HG02763 (cell line): ENCODE results near the gene NTM.

ENCODE experiments used
- ATAC-seq: cut with Tn5 transposase; IDR thresholded peaks from one replicate; pipeline ENCODE4 v1.9.1; 2021; ENCODE audit warnings: mild to moderate bottlenecking, moderate library complexity; ENCODE audit not compliant: unreplicated experiment

The NTM gene

DNA sequence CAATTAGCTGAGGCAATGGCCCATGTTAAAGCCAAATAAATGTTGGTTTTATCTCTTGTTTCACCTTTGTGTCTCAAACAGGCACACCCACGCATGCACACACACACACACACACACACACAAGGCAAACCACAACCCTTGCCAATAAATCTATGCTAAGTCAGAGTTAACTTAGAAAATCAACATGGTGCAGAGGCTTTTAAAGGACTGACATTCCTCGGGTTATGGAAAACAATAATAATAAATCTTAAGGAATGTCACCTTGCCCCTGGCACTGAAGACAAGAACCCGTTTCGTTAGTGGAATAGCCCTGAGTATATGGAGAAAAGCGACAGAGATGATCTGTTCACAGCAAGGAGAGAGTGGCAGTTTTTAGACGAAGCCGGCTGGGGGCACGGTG, 326.3 kb downstream of the NTM start:
- ATAC-seq: no peak

GRCh38 chr11:131703311-131703710, 332.9 kb downstream of the NTM start:
- ATAC-seq: no peak

DNA sequence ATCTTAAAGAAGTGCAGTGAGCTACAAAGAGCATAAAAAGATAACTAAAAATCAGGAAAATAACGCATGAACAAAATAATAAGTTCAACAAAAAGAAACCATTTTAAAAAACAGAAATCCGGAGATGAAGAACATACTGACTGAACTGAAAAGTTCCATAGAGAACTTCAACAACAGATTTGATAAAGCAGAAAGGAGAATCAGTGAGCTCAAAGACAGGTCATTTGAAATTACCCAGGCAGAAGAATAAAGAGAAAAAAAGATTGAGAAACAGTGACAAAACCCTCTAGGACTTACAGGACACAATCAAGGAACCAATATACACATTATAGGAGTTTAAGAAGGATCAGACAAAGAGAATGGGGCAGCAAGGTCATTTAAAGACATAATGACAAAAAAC, 334.3 kb downstream of the NTM start:
- no peak for ATAC-seq

GRCh38 chr11:131710511-131710910, 340.1 kb downstream of the NTM start:
- ATAC-seq: no peak

DNA sequence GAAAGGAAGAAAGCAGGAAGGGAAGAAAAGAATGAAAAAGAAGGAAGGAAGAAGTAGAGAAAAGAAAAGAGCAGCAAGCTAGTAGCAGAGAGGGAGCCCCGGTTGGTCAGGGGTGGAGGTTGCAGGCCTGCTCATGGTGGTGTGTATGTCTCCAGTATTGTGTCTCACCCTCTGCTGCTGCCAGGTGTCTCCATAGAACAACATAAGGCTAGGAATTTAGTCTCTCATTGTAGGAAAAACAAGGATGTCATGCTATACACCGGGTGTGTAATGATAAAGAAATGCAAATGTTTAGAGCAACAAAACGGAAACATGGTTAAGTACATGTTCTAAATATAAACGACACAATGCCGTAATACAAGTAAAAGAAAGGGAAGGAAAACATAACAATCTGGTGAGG, 342.5 kb downstream of the NTM start:
- no peak for ATAC-seq

DNA sequence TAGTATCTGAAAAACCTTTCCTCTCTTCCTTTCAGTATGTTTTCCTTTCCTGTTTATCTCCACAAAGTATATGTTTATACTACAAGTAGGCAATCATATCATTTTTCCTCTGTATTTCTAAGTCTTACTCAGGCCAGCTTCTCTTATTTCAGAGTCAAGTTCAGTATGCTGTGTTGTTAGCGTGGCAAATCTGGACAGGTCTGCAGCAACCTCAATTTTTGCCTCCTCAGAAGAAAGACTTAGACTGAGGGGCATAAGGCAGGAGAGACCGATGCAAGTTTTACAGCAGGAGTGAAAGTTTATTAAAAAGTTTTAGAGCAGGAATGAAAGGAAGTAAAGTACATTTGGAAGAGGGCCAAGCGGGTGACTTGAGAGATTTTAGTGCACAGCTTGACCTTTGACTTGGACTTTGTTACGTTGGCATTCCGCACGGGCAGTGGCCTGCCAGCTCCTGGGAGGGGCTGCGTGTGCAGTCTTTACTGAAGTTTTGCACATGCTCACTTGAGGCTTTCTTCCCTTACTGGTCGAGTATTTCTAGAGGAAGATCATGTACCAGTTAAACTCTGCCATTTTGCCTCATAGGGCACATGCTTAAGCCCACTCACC, 343.2 kb downstream of the NTM start:
- ATAC-seq: no peak

- no peak for ATAC-seq
These were observed 347.2 kb downstream of the NTM start for GRCh38 chr11:131717616-131718015.

DNA sequence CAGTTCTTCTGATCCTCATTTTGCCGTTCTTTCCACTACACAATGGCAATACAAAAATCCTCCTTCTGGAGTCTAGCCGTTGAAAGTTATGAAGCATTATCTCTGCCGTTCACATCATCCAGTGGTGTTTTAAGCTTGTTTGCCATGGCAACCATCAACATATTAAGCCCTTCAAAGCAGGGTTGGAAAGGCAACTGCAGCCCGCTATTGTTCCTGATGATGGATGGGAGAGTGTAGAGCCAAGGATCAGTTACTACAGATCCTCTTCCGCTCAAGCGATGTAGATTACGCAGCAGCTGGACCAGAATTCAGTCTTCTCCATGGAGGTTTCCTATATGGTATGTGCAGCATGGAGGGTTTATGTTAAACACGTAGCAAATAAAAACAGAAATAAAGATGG, 352.7 kb downstream of the NTM start:
- ATAC-seq: no peak

DNA sequence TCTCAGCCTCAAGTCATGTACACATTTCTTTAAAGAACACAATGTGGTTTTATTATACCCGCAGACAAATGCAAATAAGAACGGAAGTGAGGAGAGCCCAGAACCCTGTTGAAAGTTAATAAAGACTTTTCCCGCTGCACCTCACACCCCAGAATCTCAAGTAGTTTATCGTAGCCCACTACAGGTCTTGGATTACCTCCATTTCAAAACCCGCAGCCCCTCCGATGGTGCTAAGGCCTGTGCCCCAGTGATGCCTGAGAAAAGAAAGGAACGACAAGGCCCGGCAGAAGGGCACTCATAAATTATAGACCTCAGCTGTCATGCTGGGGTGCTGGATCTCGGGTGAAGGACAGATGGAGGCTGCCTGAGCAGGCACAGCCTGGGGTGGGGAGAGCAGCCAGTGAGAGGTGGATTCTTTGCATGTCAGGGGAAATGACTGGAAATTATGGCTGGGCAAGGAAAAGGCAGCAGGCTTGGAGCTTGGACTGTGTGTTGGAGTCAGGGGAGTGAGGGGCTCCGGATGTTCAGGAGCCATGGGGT, 354.1 kb downstream of the NTM start:
- ATAC-seq: no peak

DNA sequence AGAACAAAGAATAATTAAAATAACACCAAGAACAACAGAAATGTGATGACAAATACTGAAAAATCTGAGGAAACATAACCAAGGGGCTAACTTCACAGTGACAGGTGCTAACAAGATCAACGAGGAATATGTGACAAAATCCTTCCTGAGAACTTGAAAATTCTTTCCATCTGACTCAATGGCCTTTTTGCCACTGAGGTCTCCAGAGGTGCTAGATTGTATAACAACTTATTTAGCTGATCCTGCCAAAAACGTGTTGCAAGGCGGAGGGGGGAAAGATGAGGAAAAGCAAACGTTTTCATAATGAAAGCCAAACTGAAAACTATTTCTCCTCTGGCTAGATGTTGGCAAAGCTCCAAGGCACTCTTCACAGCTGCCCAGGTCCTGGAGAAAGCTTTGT, 364.5 kb downstream of the NTM start:
- ATAC-seq: no peak

GRCh38 chr11:131737357-131737756, 366.9 kb downstream of the NTM start:
- no peak for ATAC-seq

GRCh38 chr11:131739243-131739882, 368.9 kb downstream of the NTM start:
- no peak for ATAC-seq

DNA sequence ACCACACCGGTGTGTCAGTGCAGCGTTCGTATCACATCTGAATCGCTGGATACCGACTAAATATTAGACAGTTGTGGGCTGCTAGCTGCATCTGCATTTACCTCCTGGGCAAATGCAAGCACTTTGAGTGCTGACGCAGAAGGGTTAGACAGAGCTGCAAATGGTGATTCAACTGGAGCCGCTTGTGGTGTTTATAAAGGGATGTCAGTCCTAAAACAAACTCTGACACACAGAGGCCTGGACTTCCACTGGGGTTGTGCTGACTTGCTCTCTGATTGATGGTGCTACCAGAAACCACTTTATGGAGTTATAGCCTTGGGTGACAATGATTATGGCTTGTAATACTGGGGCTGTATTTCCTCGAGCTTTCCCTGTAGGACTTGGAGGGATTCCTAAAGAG, 374.4 kb downstream of the NTM start:
- ATAC-seq: no peak

DNA sequence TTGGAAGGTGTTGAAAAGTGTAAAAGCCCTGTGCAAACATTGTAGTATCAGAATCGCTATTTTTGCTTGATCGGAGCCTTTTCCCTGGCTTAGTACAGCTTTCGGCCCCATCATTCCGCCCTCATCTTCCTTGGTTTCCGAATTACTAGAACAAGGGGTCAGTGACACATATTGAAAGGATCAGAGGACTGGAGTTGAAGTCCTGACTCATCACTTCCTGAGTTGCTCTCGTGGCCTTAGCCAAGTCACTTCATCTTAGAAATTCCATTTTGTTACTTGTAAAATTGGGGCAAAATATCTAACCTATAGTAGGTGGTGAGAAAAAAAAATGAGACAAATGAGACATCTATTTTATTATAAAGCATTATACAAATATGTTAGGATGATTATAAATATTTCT, 375.0 kb downstream of the NTM start:
- no peak for ATAC-seq

GRCh38 chr11:131746201-131746600, 375.8 kb downstream of the NTM start:
- ATAC-seq: no peak

DNA sequence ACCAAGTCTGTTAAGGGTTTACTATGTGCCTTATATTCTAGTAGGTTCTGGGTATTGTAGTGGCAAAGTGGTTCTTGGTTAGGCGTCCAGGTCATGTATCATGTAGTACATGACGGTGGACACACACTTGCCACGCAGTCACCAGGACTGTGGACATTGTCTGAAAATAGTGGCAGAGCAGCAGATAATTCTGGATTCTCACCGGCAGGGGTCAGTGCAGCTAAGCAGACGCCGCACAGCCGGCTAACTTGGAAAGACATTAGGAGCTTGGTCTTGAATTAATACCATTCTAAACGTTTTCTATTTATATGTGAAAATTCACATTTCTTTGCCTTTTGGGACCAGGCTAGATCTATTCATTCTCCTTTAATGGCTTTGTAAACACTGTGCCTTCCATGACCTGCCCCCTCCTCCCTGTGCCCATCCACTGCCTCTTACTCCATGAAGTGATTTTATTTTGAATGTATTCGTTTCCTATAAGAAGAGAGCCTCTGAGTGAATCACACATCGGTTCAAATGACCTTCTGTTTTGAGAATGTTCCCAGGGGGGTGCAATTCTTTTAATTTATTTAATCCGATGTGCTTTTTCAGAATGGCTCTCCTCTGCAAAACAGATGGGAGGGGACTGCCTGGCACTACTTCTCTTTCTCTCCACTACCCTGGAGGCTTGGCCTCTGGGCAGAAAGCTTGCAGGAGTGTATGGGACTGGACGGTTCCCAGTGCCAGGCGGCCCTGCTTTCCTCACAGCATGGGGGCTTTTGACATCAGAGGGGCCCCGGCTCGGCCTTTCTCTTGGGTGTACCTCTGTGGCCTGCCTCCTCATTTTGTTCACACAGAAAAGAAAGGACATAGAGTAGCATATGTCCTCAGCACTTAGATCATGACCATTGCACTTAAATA, 378.0 kb downstream of the NTM start:
- ATAC-seq: no peak

DNA sequence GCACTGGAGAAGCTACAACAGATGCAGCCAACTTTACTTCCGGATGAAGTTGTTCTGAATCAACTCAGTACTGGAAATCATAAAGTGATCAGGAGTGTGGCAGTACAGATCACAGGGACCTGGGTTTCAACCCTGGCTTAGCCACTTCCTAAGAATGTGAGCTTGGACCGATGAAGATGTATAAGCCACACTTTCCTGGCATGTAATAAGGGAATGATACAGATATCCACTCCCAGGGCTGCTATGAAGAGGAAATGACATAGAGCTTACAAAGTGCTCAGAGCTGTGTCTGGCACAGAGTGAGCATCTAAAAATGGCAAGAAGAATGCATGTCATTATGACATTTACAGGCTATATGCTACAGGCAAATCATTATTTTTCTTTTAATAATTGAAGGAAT, 378.7 kb downstream of the NTM start:
- no peak for ATAC-seq

DNA sequence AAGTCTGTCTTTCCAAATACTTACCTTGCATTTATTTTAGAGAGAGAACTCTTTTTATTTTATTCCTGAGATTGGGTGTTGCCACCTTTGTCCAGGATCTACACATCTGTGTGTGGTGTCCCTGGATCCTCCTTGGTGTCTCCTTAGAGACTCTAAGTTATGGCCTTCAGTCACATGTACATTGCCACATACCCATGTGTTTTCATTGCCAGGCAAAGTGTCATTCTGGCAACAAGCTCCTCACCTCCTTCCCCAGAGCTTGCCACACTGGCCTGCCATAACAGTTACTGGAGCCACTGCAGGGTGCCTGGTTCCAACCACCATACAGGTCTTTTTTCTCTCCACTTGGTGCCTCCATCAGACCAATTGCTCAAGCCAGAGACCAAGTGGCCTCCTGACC, 379.7 kb downstream of the NTM start:
- ATAC-seq: no peak

DNA sequence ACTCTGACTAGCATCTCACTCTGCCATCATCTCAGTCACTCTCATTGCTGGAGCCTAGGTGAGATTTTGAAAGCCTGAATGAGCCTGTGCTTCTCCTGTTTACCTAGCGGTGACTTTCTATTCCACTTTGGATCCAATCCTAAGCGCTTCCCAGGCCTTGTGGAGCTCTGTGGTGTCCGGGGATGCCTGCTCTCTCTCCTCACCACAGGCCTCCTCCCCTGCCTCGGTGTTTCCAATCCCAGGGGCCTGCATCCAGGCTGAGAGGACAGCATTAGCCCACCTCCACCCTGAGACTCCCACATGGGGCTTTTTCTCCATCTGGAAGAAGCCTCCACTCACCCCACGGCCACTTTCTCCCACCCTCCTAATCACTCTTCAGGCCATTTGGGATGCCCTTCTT, 380.3 kb downstream of the NTM start:
- no peak for ATAC-seq

DNA sequence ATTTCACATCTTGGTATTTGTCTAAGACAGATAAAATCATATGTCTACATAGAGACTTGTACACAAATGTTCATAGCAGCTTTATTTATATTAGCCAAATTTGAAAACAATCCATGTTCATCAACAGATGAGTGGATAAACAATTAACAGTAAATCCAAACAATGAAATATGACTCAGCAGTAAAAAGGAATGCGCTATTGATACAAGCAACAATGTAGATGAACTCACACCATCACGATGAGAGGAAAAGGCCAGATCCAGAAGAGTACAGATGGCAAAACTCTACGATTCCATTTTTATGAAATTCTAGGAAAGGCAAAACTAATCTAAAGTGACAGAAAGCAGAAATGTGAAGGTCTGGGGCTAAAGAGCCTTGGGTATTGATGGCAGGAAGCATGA, 384.3 kb downstream of the NTM start:
- no peak for ATAC-seq

DNA sequence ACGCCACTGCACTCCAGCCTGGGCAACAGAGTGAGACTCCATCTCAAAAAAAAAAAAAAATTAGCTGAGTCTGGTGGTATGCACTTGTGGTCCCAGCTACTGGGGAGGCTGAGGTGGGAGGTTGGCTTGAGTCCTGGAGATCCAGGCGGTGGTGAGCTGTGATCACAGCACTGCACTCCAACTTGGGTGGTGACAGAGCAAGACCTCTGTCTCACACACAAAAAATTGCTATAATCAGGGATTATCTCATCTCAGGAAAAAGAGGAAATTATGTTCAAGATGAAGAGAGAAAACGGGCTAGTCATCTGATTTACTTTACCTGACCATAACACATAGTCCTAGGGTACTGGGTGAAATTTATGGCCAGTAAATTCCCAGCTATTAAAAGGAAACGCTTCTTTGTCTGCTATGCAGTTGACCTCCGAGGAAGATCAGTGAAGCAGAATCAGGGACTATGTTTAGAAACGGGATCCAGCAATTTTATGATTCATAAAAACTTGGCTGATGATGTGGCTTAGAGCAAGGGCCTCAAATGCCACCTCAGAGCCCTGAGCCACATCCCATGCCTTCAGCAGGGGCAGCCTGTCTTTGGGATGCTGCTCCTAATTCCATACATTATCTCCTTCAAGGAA, 386.2 kb downstream of the NTM start:
- no peak for ATAC-seq
